Measurements from ENCODE around the gene PLD2. TPM values are rescaled to one million over a fixed set of nuclear protein-coding genes. Genes with fewer than 3 reads are reported as not detected.

The PLD2 gene
- 7.6 and 16.8 TPM in 2 replicates for total RNA-seq (2014; rRNA removed; shearing (Covaris generic))

GRCh38 chr17:4806777-4807604 is at the start of gene PLD2:
PLD2 (plus strand) TSS chr17:4807152; CDS start chr17:4807773, 621 bp downstream.
- H3K4me3 ChIP-seq, result peak within 1 kb of the TSS; percentile 89
- DNase-seq (ENCODE audit: low read depth in 1 of 2, low spot score in 2 of 2), result peak; percentile 22 to 85
- no peaks in the 10 kb centered on the region for H3K27me3 ChIP-seq (replicated peaks)
- peak within 1 kb of the TSS; percentile 59; the same call in 1 of the 2 replicates for H3K27ac ChIP-seq
- no peaks in the 10 kb centered on the region for H3K9me3 ChIP-seq (replicated peaks)
- H3K4me1 ChIP-seq (replicated peaks), result peaks cover 6% of the 10 kb centered on the region
- H3K36me3 ChIP-seq, result peaks cover 6% of the 10 kb centered on the region

GRCh38 chr17:4759776-4760236 is 47.1 kb upstream of the PLD2 start:
- no peak overlapping the region for H3K27ac ChIP-seq
- no peak overlapping the region for H3K4me3 ChIP-seq
- H3K9me3 ChIP-seq (replicated peaks), result no peaks in the 10 kb centered on the region
- H3K4me1 ChIP-seq (replicated peaks), result no peaks in the 10 kb centered on the region
- no peaks in the 10 kb centered on the region for H3K36me3 ChIP-seq
- DNase-seq (ENCODE audit: low read depth in 1 of 2, low spot score in 2 of 2), result no peak
- peaks cover 27% of the 10 kb centered on the region for H3K27me3 ChIP-seq (replicated peaks)

- H3K27ac ChIP-seq, result no peak overlapping the region
- H3K4me1 ChIP-seq (replicated peaks), result no peaks in the 10 kb centered on the region
- H3K27me3 ChIP-seq (replicated peaks), result peaks cover 5% of the 10 kb centered on the region; the same call in 1 of the 2 replicates
- no peaks in the 10 kb centered on the region for H3K36me3 ChIP-seq
- H3K4me3 ChIP-seq, result no peak overlapping the region
- DNase-seq (ENCODE audit: low read depth in 1 of 2, low spot score in 2 of 2), result no peak
- H3K9me3 ChIP-seq (replicated peaks), result no peaks in the 10 kb centered on the region
Observed at GRCh38 chr17:4764595-4764994, 42.4 kb upstream of the PLD2 start.

DNA sequence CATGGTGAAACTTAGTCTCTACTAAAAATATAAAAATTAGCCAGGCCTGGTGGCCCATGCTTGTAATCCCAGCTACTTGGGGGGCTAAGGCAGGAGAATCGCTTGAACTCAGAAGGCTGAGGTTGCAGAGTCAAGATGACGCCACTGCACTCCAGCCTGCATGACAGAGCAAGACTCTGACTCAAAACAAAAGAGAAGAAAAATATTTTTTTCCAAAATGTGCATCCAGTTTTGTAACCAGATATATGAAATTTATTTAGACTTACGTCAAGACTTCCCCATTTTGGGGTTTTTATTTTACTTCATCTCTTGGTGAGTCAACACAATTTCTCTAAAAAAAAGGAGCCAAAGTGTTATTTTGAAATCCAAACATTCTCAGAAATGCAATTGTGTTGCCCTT is 40.8 kb upstream of the PLD2 start:
- no peaks in the 10 kb centered on the region for H3K36me3 ChIP-seq
- no peak for DNase-seq (ENCODE audit: low read depth in 1 of 2, low spot score in 2 of 2)
- H3K27me3 ChIP-seq (replicated peaks), result peaks cover 5% of the 10 kb centered on the region; the same call in 1 of the 2 replicates
- H3K27ac ChIP-seq, result no peak overlapping the region
- H3K9me3 ChIP-seq (replicated peaks), result no peaks in the 10 kb centered on the region
- H3K4me3 ChIP-seq, result no peak overlapping the region
- no peaks in the 10 kb centered on the region for H3K4me1 ChIP-seq (replicated peaks)

DNA sequence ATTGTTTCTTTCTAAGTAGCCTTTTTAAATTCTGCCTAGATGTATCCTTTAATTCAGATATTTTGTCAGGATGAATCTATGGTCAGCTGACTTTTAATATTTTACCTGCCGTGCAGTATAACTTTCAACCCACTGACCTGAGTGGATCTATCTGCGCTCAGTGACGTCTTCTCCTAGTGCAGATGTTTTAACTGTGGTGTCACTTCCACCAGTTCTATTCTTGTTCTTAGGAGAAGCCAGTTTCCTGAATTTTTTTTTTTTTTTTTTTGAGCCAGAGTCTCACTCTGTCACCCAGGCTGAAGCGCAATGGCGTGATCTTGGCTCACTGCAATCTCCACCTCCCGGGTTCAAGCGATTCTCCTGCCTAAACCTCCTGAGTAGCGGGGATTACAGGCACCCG is 40.2 kb upstream of the PLD2 start:
- Histone ChIP-seq H3K27me3 (replicated peaks) (peaks cover 5% of the 10 kb centered on the region; the same call in 1 of the 2 replicates), H3K27ac (no peak overlapping the region), H3K9me3 (replicated peaks) (no peaks in the 10 kb centered on the region), H3K4me1 (replicated peaks) (no peaks in the 10 kb centered on the region), H3K36me3 (no peaks in the 10 kb centered on the region), H3K4me3 (no peak overlapping the region)
- DNase-seq (ENCODE audit: low read depth in 1 of 2, low spot score in 2 of 2), result no peak

DNA sequence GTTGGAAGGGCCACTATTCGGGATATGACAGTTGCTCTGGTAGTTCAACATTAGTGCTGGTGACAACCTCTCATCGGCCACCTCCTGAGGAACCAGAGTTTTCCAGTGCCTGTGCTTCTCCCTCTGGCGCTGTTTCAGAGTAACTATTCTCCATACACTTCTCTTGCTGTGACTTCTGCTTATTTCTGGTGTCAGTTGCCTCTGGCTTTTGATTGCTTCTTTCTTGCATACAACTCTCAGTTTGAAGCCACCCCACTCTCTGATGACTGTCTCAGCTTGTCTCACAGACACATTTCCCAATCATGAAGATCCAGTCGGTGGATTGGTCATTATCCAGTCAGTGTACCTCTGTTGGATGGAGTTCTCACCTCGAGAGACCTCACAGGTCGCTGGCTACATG is 38.7 kb upstream of the PLD2 start:
- no peaks in the 10 kb centered on the region for H3K36me3 ChIP-seq
- no peaks in the 10 kb centered on the region for H3K4me1 ChIP-seq (replicated peaks)
- no peak overlapping the region for H3K4me3 ChIP-seq
- H3K27me3 ChIP-seq (replicated peaks), result peaks cover 5% of the 10 kb centered on the region; the same call in 1 of the 2 replicates
- H3K27ac ChIP-seq, result no peak overlapping the region
- DNase-seq (ENCODE audit: low read depth in 1 of 2, low spot score in 2 of 2), result no peak
- H3K9me3 ChIP-seq (replicated peaks), result no peaks in the 10 kb centered on the region

DNA sequence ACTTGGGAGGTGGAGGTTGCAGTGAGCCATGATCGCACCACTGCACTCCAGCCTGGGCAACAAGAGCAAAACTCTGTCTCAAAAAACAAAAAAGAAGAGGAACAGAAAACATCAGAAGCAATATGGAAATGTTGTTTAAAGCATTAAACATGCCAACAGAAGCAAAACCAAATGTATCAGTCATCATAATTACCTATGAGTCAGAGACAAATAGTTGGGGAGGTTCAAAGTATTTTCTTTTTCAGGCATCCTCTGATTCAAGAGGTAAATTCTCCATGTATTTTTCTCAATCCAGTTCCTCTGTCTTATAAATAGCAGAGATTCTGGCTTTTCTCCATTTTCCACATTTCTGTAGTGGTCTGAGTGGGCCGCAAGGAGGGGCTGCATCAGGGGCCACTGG is 37.3 kb upstream of the PLD2 start:
- Histone ChIP-seq H3K36me3 (no peaks in the 10 kb centered on the region), H3K4me1 (replicated peaks) (no peaks in the 10 kb centered on the region), H3K27me3 (replicated peaks) (peaks cover 5% of the 10 kb centered on the region; the same call in 1 of the 2 replicates), H3K4me3 (no peak overlapping the region), H3K9me3 (replicated peaks) (no peaks in the 10 kb centered on the region), H3K27ac (no peak overlapping the region)
- no peak for DNase-seq (ENCODE audit: low read depth in 1 of 2, low spot score in 2 of 2)

DNA sequence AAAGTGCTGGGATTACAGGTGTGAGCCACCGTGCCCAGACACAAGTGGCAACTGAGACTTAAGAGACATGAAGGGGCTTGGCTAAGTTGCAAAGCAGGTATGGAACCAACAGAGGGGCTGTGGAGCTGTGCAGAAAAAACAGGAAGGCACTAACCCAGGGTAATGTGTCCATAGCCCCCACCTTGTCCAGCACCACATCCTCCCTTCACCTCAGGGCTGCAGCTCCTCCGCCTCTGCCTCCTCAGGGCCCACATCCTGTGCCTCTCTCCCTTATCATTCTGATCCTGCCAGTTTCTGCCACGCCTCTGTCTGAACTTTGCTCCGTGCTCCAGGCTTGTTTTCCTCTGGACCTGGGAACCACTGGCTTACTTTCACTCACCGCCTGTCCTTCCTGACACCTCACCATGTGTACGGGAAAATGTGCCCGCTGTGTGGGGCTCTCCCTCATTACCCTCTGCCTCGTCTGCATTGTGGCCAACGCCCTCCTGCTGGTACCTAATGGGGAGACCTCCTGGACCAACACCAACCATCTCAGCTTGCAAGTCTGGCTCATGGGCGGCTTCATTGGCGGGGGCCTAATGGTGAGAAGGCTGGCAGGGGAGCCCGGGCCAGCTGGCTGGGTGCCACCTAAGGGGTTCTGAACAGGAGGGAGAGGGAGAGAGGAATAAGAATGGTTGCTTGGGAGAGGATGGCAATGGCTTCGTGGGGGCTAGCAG is 35.3 kb upstream of the PLD2 start, which contains the start of gene TM4SF5:
TM4SF5 (plus strand) TSS at position 368 of the 716 bp plus-strand sequence; CDS start at position 405, 37 bp downstream.
- no peak within 1 kb of the TSS for H3K27ac ChIP-seq
- H3K4me3 ChIP-seq, result no peak within 1 kb of the TSS
- H3K36me3 ChIP-seq, result no peaks in the 10 kb centered on the region
- H3K9me3 ChIP-seq (replicated peaks), result no peaks in the 10 kb centered on the region
- no peaks in the 10 kb centered on the region for H3K4me1 ChIP-seq (replicated peaks)
- H3K27me3 ChIP-seq (replicated peaks), result no peaks in the 10 kb centered on the region; the same call in 1 of the 2 replicates
- DNase-seq (ENCODE audit: low read depth in 1 of 2, low spot score in 2 of 2), result no peak

DNA sequence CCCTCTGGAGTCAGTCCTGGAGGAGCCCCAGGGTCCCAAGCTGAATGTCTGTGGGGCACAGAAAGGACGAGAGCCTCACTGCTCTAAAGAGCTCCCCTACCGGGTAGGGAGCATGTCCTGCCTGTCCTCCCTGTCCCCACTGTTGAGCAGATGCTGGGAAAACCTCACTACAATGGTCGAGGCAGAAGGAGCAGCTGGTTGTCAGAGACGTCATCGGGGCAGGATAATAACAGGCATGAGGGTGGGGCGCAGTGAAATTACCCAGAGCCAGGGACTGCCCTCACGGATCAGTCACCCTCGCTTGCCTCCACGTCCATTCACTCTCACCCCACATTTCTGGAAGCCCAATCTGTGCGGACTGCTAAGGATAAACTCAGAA is 34.7 kb upstream of the PLD2 start:
- DNase-seq (ENCODE audit: low read depth in 1 of 2, low spot score in 2 of 2), result no peak
- Histone ChIP-seq H3K27me3 (replicated peaks) (no peaks in the 10 kb centered on the region), H3K4me3 (no peak overlapping the region), H3K27ac (no peak overlapping the region), H3K4me1 (replicated peaks) (no peaks in the 10 kb centered on the region), H3K36me3 (no peaks in the 10 kb centered on the region), H3K9me3 (replicated peaks) (no peaks in the 10 kb centered on the region)

DNA sequence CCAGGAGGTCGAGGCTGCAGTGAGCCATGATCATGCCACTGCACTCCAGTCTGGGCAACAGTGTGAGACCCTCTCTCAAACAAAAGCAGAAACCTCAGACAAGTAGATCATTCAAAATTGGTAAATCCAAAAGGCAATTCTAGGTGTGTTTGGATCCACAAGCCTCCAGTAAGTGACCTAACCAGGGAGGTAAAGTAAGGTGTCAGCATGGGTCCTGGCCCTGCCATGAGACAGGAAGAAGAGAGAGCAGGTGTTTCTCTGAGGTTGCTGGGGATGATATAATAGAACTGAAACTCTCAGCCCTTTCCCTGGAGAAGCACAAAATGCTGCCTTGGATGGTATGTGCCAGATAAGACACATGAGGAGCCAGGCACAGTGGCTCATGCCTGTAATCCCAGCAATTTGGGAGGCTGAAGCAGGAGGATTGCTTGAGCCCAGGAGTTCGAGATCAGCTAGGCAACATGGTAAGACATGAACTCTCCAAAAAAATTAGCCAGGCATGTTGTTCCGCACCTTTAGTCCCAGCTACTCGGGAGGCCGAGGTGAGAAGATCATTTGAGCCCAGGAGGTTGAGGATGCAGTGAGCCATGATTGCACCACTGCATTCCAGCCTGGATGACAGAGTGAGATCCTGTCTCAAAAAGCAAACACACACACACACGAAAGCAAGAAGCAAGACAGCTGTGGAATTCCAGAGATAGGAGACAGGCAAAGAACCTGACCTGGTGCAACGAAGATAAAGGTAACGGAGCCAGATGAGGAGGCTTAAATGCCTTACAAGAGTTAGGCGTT is 28.8 kb upstream of the PLD2 start:
- Histone ChIP-seq H3K9me3 (replicated peaks) (no peaks in the 10 kb centered on the region), H3K4me3 (no peak overlapping the region), H3K27ac (no peak overlapping the region), H3K27me3 (replicated peaks) (0 out of 2 replicates have a peak, but pooled peaks cover 3% of the 10 kb centered on the region), H3K36me3 (no peaks in the 10 kb centered on the region), H3K4me1 (replicated peaks) (no peaks in the 10 kb centered on the region)
- no peak for DNase-seq (ENCODE audit: low read depth in 1 of 2, low spot score in 2 of 2)

DNA sequence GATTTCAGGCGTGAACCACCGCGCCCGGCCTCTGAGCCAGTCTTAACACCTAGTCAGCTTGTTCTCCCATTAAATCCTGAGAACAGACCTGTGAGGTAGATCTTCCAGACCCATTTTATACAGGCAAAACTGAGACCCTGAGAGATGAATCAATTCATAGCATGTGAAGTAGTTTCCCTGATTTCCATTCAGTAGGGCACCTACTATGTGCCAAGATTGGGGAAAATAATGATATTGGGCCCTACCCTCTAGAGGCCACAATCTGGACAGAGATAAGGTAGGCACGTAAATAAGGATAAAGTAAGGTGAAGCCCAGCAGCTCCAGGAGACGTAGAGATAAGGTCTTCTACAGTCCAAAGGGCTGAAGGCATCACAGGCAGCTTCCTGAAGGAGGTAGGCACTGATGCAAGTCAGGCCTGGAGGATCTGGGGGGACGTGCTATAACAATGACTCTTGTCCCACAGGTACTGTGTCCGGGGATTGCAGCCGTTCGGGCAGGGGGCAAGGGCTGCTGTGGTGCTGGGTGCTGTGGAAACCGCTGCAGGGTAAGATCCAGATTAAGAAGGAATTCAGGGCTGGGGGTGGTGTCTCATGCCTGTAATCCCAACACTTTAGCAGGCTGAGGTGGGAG is 26.5 kb upstream of the PLD2 start:
- no peak overlapping the region for H3K4me3 ChIP-seq
- H3K9me3 ChIP-seq (replicated peaks), result no peaks in the 10 kb centered on the region
- no peak for DNase-seq (ENCODE audit: low read depth in 1 of 2, low spot score in 2 of 2)
- H3K27ac ChIP-seq, result no peak overlapping the region
- H3K4me1 ChIP-seq (replicated peaks), result no peaks in the 10 kb centered on the region
- H3K36me3 ChIP-seq, result no peaks in the 10 kb centered on the region
- H3K27me3 ChIP-seq (replicated peaks), result 0 out of 2 replicates have a peak, but pooled peaks cover 3% of the 10 kb centered on the region

DNA sequence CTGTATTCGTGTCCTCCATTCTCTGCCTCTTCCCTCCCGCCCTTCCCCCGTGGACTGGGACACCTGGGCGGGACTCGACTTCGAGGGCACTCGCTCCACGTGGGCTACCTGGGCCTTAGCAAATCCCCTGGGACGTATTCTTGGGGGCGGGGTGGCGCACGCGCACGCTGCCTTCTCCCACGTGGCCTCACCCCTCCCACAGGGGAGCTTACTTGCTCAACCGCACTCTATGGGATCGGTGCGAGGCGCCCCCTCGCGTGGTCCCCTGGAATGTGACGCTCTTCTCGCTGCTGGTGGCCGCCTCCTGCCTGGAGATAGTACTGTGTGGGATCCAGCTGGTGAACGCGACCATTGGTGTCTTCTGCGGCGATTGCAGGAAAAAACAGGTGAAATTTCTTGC is 24.3 kb upstream of the PLD2 start:
- no peak for DNase-seq (ENCODE audit: low read depth in 1 of 2, low spot score in 2 of 2)
- Histone ChIP-seq H3K27me3 (replicated peaks) (0 out of 2 replicates have a peak, but pooled peaks cover 3% of the 10 kb centered on the region), H3K27ac (no peak overlapping the region), H3K4me1 (replicated peaks) (0 out of 2 replicates have a peak, but pooled peaks cover 4% of the 10 kb centered on the region), H3K36me3 (no peaks in the 10 kb centered on the region), H3K9me3 (replicated peaks) (no peaks in the 10 kb centered on the region), H3K4me3 (no peak overlapping the region)
